Activated CD8-positive, alpha-beta memory T cell treated with anti-CD3 and anti-CD28 coated beads, Interleukin-2, amount 50 U/mL, for 4 hours (primary cell): ENCODE measurements around the gene GALNT10.

ENCODE experiments used
- DNase-seq: peaks from one replicate; pipeline ENCODE4 v3.0.0-alpha.2; 2020

Gene GALNT10

DNA sequence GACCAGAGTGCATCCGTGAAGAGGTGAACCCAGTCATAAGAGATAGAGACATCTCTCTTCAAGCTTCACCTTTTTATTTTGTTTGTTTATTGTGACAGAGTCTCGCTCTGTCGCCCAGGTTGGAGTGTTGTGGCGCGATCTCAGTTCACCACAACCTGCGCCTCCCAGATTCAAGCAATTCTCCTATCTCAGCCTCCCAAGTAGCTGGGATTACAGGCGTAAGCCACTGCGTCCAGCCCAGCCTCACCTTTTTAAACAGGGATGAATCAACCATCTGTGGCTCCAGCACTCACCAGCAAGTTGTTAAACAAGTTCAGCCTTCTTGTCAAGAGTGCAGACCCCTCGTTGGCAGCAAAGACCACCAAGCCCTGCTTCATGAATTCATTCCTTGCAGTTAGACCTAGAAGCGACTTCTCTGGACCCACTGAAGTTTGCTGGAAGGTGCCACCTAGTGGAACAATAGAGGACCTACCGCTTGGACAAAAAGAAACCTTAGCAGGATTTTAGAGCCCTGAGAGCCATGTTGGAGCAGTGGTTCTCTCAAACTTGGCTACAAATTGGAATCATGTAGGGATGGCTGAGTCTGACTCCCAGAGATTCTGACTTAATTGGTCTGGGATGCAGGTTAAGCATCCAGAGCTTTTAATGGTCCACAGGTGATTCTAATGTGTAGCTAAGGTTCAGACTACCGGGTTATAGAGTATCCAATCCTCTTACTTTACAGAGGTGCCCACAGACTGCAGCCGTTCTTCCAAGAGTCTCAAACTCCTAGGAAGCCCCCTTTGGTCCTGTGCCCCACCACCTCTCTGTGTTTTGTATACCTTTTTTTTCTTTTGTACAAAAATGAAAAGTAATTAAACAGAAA lies 10.5 kb upstream of the GALNT10 start:
- DNase-seq = peak; percentile 32

DNA sequence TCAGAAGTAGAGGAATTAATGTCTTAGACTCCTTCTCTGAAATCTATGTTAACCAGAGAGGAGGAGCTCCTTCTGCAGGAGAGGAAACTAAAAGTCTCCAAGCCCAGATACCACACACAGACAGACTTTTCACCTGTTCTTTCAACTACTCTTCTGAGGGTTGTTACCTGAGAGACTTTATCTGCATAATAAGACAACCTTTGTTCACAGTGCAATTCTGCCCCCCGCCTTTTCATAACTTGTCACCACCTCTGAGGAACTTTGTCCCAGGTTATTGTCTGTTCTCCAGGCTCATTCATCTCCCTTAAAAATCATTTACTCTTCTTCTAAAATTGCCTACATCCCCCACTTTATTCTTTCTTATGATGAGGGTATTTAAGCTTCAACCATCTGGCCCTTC lies 9.4 kb upstream of the GALNT10 start:
- DNase-seq = no peak

DNA sequence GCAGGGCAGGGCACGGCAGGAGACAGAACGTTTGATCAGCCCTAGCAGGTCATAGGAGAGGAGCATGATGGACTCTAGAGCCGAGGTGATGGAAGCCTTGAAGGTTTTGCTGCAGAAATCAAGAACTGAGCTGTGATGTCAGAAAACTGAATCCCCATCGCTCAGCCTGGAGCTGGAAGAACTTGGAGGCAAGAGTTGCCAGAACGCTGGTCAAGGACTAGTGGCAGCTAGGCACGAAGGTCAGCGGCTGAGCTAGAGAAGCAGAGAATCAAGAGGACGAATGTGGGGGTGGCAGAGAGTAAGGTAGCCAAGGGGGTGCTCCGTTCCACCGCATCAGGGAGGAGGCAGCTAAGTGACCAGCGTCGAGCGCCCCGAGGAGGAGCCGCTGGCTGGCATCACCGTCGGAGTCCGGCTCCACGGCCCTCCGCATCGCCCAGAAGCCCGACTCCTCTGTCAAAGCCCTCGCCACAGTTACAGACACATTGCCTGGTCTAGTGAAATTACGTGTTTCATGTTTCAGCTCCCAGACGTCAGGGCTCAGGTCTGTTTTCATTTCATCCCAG lies 1.2 kb upstream of the GALNT10 start:
- DNase-seq = no peak

DNA sequence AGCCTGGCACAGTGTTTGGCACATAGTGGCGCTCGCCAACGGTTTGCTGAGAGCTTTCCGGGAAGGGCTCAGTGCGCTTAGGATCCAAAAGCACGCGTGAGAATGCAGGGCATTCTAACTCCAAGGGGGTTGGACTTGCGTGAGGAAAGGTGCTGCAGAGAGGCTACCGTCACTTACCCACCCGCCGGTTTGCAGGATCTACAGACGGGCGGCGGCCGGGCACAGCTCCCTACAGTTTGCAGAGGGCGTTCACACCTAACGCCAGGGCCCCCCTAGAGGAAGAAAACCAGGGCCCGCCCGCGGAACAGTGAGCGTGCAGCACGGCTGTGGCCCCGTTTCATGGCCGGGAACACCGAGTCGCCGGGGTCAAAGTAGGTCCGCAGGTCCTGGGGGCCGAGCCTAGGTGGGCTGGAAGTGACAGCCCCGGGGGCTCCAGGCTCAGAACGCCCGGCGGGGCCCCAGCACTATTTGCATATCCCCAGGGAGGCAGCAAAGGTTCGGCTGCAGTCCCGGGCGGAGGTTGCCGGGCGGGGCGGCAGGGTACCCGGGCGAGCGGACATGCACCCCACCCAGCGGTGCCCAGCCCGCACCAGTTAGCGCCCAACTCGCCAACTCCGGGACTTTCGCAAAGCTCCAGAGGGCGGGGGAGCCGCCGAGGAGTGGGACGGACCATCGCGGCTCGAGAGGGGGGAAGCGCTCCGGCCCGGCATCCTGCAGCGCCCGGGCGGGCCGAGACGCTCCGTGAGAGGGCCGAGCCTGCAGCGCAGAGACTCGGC lies 526 bp upstream of the GALNT10 start:
- peak; percentile 76 for DNase-seq

DNA sequence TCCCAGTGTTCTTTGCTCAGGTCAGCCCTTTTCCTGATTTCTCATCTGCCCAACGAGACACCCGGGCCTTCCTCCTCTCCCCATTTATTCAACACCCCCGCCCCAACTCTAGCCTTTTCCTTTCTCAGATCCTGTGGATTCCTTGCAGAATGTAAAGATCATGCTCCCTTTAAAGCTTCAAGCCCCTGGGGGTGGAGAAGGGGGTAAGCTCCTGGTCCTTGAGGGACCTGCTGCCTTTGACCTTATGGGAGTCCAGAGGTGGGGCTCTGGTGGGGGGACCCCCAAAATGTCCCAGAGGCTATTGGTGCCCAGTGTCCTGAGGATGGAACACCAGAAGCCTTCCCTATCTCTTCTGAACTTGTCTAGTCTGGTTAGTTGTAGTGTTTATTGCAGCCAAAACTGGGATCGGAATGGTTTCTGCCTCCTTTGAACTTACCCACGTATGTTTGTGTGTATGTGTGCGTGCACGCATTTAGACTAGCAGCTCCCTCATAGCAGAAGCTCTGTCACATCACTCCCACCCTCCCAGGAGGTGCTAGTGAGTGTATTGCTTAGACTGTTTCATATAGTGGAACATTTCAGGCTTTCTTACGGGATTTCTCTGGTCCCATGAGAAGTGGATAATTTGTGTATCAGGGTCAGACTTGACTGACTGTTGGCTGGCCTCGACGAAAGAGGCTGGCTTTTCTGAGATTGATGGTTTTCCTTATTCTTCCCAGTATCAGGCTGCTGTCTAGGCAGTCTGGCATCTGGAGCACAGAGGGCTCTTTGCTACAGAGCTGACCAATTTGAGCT lies 1.1 kb downstream of the GALNT10 start:
- no peak for DNase-seq

DNA sequence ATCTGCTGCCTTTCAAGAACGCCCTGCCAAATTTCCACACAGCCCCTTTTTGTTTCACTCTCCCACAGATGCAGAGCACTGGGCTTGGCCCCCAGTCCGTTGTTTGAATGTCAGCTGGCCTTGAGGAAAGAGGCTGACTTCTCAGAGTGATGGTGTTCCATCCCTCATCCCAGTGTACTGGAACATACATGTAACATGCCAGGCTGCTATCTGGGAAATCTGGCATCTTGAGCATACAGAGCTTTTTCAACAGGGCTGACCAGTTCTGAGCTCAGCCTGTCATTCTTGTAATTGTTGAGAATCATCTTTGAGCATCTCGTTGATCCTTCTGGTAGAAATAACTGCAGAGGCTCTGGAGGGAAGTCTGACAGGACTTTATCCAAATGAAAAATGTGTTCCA lies 2.8 kb downstream of the GALNT10 start:
- DNase-seq = no peak

DNA sequence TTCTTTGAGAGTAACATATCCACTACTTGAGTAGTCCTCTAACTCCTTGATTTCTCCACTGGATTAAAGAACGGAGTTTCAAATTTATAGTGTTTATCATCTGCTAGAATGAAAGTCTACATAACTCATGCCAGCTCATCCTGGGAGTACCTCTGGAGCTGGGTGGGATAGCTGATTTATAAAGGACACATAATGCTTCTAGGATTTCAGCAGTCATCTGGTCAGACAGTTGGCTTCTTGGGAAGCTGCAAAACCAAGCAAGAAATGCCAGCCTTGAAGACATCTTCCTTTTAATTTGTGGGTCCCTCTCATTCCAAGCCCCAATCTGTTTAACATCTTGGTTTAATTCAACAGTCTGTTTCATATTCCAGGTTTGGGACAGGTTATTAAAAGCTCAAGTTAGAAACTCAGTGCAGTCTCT lies 3.2 kb downstream of the GALNT10 start:
- no peak for DNase-seq

DNA sequence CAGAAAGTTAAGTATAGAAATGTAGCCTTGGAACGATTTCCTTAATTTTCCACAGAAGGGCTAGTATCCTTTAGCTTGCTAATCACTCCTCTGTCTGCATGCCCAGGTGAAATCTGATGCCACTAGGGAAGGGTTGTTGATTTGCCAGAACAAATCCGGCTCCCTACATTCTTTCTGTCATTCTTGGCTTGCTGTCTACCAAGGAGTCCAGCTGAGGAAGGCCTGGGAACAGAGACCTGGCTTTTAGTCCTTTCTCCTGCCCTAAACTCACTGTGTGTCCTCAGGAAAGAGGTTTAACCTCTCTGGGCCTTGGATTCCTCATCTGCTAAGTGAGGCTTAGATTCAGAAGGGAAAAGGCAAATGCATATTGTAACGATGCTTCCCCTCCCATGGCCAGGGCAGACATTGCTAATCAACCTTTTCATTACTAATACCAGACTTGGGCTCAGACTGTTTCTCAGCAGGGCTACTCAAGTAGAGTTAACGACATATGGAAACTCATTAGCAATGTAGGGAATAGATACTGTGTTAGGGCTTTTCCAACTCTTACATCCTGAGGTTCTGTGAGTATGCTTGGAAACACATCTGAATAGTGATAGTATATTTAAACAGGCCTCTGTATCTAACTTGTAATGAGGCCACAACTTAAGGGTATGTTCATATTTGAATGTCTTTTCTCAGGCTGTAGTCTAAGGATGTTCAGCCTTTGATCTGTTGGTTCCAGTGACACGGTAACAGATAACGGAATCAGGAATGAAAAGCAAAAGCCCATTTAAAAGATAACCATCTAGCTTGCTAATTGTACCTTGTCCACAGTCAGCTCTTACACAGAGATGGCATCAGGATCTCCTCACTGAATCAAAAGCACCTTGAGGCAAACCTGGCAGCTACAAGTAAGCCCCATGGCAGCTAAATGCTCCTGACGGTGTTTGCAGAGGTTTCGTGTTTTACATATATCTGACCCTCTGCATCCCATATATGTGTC lies 4.1 kb downstream of the GALNT10 start:
- DNase-seq = no peak

DNA sequence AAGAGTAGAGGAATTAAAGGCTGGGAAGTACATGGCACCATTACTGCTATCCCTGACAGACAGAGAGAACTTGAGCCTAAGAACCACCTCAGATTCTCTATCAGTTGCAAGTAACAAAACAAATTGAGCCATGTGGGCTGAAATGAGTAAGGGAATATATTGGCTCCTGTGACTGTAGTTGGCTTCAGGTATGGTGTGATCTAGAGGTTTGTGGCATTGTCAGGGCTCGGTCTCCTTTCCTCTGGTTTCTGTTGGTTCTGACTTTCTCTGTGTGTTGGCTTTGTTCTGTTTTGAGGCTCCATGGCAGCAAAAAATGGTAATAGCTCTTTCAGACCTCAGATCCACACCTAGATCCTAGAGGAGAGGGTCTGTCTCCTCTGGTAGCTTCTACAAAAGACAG lies 5.7 kb downstream of the GALNT10 start:
- no peak for DNase-seq

DNA sequence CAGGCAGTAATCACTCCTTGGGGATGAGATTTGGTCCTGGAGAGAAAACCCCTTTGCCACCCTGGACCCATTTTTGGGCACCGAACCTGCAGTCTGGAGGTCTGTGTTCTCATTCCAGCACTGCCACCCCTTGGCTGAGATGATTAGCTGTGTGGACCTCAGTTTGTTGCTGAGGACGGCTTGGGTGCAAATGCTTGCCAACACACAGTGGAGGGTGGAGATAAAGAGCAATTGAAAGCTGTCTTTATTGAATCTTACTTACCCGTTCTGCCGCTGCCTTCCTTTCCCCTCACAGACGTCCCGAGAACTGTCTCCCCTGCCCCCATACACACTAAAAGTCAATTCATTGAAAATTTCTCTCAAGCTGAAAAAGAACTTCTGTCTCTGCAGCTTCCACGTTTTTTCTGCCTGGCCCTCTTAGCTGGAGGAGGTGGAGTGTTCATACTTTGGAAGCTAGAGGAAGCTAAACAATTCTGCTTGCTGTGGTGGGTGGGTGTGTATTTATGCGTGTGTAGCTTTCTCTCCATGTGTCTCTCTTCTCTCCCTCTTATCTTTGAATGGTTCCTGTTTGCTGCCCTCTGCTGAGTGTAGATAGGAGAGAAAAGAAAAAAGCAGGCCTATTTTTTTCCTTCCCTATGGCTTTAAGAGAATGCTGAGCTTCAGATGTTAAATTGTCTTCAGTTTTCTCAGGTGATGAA lies 6.6 kb downstream of the GALNT10 start:
- DNase-seq = no peak

DNA sequence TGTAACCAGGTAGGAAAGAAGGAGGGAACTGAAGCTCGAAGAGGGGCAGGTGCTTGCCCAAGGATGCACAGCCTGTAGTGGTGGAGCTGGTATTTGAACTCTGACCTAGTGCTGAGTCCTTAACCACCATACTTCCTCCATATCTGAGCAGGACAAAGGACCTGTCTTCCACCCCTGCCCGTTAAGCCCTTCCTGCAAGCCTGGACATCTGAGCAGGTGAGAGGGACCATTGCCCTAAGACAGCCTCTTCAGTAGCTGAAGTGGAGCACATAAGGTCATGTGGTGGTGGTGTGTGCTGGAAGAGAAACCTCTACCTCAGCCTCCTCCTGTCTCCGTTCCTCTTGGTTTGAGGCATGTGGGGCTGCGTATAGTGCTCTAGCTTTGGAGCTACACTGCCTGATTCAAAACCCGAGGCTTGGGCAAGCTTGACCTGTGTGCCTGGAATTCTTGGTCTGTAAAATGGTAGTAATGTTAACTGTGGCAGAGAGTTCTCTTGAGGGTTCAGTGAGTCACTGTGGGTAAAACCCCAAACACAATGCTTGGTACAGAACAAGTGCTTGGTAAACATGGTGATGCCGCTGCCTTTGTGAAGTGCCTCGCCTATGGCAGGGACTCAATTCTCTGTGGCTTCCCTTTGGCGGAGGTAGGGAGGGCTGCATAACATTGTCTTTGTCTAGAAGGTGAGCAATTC lies 7.4 kb downstream of the GALNT10 start:
- DNase-seq = peak; percentile 65

DNA sequence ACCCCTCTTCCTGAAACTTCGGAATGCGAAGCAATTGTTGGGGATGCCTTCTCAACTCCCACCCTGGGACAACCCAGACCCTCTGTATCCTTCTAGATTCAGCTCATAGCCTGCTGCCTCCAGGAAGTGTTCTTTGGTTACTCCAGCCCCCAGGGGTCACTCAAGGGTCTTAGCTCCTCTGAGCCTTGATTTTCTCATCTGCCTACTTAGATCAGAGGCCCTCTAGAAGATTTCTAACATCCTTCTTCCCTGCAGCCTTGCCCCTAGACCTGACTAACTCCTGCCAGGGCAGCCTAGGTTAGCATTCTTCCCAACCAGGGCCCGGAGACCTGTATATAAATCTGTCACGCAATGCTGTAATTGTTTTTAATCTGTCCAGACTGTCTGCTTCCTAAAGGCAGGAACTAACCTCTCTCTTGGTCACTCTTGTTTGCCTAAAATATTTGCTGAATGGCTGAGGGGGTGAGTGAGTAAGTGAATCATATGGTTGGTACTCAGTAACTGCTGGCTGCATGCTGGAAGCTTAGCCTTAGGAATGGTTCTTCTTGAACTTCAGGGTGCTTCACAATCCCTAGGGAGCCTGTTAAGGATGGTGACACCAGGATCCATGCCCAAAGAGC lies 8.2 kb downstream of the GALNT10 start:
- DNase-seq = no peak

DNA sequence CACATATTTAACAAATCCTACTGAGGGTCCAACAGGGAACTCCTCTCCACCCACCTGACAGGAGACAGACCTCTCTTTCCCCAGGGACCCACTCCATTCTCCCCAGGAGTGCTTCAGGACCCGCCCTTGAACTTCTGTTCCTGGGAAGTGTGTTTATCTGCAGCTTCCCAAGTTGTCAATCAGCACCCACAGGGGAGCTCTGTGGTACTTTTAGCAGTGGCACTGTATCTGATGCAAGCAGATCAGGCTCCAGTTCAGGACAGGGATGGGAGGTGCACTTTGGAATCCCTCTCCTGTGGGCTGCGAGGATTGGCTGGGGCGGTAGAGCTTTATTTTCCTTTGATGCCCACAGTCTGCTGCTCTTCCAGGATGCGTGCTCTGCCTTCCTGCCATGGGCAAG lies 8.7 kb downstream of the GALNT10 start:
- DNase-seq = no peak

DNA sequence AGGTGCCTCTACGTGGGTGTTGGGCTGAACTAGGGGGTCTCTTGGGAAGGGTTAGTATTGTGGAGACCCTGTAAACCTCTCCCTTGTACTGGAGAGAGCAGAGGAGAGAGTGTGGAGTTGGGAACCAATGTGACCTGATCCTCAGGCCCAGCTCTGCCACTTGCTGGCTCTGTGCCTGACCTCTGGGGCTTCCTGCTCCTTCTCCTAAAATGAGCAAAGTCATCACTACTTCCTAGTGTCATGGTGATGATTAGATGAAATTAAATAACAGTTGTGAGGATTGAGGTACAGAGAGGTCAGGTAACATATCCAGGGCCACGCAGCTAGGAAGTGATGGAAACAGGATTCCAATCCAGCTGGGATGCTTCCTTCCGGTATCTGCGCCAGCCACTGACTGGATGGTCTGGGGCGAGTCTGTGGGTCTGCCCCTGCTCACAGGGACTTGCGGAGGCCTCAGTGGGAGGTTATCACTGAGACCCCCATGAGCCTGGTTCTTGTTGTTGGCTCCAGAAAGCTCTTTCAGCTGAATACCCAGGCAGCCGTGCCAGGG lies 9.2 kb downstream of the GALNT10 start:
- DNase-seq = no peak

DNA sequence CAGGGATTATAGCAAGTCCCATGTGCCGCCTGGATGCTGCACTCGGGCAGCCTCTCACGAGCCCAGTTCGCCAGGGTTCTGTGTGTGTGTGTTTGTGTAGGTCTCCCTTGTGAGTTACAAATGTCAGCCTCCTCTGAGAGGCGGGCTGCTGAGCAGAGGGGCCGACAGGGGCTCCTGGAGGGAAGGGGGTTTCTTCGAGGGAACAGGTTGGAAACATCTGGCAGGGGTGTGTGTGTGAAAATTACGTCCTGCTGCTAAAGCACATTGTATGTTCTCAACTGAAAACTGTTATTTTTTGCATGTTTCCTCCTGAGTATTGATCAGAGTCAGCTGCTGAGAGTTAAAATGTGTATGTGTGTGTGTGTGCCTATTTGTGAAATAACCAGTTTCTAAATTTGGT lies 9.7 kb downstream of the GALNT10 start:
- DNase-seq = no peak

DNA sequence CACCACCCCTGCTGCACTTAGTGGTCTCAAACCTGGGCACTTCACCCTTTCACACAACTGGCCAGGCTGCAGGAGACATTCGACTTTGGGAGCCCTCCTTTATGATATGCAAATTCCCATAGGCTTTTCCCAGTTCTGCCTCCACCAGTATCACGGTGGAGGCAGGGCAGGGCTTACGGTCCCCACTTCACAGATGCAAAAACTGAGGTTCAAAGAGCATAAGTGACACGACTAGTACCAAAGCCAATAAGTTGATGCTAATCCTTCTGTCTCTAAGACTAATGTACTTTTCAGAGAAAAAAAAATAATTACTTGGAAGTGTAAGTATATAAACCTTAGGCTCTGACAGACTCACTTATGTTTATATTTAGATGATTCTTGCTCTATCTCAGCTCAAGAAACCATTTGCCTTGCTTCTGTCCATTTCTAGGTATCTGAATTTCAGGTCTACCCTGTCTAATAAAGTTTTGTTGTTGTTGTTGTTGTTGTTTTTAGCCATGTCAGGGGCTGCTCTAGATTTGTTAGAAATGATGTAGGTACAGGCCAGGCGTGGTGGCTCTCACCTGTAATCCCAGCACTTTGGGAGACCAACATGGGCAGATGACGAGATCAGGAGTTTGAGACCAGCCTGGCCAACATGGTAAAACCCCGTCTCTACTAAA lies 10.7 kb downstream of the GALNT10 start:
- no peak for DNase-seq

DNA sequence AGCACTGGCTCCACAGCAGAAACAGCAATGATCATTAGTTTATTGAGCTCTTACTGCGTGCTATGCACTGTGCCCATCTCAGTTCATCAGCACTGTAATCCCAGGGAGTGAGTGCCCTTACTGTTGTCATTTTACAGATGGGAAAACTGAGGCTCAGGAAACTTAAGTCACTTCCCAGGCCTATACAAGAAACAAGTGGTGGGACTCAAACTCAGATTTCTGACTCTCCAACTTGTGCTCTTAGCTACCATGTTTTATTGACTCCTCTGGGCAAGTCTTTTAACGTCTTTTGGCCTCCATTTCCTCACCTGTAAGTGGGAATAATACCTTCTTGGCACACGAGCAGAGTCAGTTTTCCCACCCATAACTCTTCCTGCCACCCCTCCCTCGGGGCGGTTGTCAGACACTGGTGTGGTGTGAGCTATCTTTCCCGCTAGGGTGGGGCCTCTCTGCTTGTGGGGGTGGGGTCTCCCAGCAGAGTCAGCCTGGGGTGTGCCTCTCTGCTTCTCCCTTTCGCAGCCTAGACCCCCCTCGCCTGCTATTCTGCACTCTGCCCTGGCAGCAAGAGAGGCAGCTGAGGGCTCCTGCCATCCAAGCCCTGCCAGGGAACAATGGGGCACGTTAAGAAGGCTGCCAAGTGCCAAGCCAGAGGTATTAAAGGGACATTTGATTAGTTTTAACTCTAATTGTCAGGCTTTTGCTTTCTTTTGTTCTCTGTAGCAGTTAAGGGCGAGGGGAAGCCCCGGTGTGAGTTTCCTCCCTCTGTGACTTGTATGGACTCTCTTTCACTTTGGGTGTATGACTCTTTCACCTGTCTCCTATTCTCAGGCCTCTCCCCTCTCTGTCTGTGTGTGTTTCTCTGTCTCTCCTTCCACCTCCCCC lies 12.1 kb downstream of the GALNT10 start:
- peak; percentile 43 for DNase-seq
